Parathyroid adenoma (tissue), 2 donors: ENCODE data around the gene MAS1.

ENCODE experiments used
- H2AFZ ChIP-seq: fragments of 300-600 bp; sonication (generic); one replicate; pipeline ENCODE4 v1.7.0; 2017; ENCODE audit warnings: antibody characterized with exemption, mild to moderate bottlenecking
- H3K27ac ChIP-seq: fragments of 300-600 bp; sonication (generic); one replicate; pipeline ENCODE4 v1.7.0; 2017
- H3K27me3 ChIP-seq: fragments of 300-600 bp; sonication (generic); one replicate; pipeline ENCODE4 v1.7.0; 2017; ENCODE audit warnings: low read length; ENCODE audit not compliant: control insufficient read depth, insufficient read depth
- H3K36me3 ChIP-seq: fragments of 300-600 bp; sonication (generic); one replicate; pipeline ENCODE4 v1.7.0; 2017; ENCODE audit warnings: low read length; ENCODE audit not compliant: control insufficient read depth, insufficient read depth
- H3K4me1 ChIP-seq: fragments of 300-600 bp; sonication (generic); one replicate; pipeline ENCODE4 v1.7.0; 2017; ENCODE audit warnings: control low read depth
- H3K4me2 ChIP-seq: fragments of 300-600 bp; sonication (generic); one replicate; pipeline ENCODE4 v1.7.0; 2017; ENCODE audit warnings: low read length
- H3K4me3 ChIP-seq: fragments of 300-600 bp; sonication (generic); one replicate; pipeline ENCODE4 v1.7.0; 2017; ENCODE audit warnings: low read depth, low read length
- H3K79me2 ChIP-seq: fragments of 300-600 bp; sonication (generic); one replicate; pipeline ENCODE4 v1.7.0; 2017; ENCODE audit warnings: control low read depth
- H3K9ac ChIP-seq: fragments of 300-600 bp; sonication (generic); one replicate; pipeline ENCODE4 v1.7.0; 2017; ENCODE audit warnings: mild to moderate bottlenecking
- H3K9me3 ChIP-seq: fragments of 300-600 bp; sonication (generic); one replicate; pipeline ENCODE4 v1.7.0; 2017; ENCODE audit warnings: low read length; ENCODE audit not compliant: control insufficient read depth
- CTCF ChIP-seq: fragments of 300-600 bp; sonication (generic); IDR thresholded peaks from one replicate; pipeline ENCODE4 v1.7.0; 2017; ENCODE audit warnings: antibody characterized with exemption, mild to moderate bottlenecking
- donor health status: primary hyperparathyroidism.

The MAS1 gene

GRCh38 chr6:159926542-159927203, 35.9 kb downstream of the MAS1 start:
- Histone ChIP-seq H3K4me1 (peaks cover 4% of the 10 kb centered on the region), H3K9ac (no peak overlapping the region), H2AFZ (no peak overlapping the region), H3K36me3 (no peaks in the 10 kb centered on the region), H3K4me3 (no peak overlapping the region), H3K27me3 (no peaks in the 10 kb centered on the region), H3K4me2 (no peak overlapping the region), H3K79me2 (no peaks in the 10 kb centered on the region), H3K9me3 (no peaks in the 10 kb centered on the region), H3K27ac (no peak overlapping the region)
- TF ChIP-seq CTCF, result no peak

- H3K9me3 ChIP-seq, result no peaks in the 10 kb centered on the region
- H3K27ac ChIP-seq, result no peak overlapping the region
- no peaks in the 10 kb centered on the region for H3K27me3 ChIP-seq
- no peak overlapping the region for H3K9ac ChIP-seq
- TF ChIP-seq CTCF, result no peak
- H3K4me1 ChIP-seq, result peaks cover 4% of the 10 kb centered on the region
- H2AFZ ChIP-seq, result peak overlapping the region; percentile 55
- H3K4me2 ChIP-seq, result no peak overlapping the region
- no peaks in the 10 kb centered on the region for H3K36me3 ChIP-seq
- no peak overlapping the region for H3K4me3 ChIP-seq
- no peaks in the 10 kb centered on the region for H3K79me2 ChIP-seq
Observed at GRCh38 chr6:159929819-159930218, 39.0 kb downstream of the MAS1 start.

GRCh38 chr6:159931112-159931511, 40.3 kb downstream of the MAS1 start:
- no peaks in the 10 kb centered on the region for H3K36me3 ChIP-seq
- H3K4me2 ChIP-seq, result no peak overlapping the region
- H2AFZ ChIP-seq, result no peak overlapping the region
- TF ChIP-seq CTCF, result no peak
- no peak overlapping the region for H3K9ac ChIP-seq
- no peak overlapping the region for H3K27ac ChIP-seq
- no peaks in the 10 kb centered on the region for H3K79me2 ChIP-seq
- peaks cover 4% of the 10 kb centered on the region for H3K4me1 ChIP-seq
- no peaks in the 10 kb centered on the region for H3K9me3 ChIP-seq
- H3K4me3 ChIP-seq, result no peak overlapping the region
- no peaks in the 10 kb centered on the region for H3K27me3 ChIP-seq

GRCh38 chr6:159931846-159932245, 41.1 kb downstream of the MAS1 start:
- Histone ChIP-seq H3K36me3 (no peaks in the 10 kb centered on the region), H3K9me3 (no peaks in the 10 kb centered on the region), H3K27me3 (no peaks in the 10 kb centered on the region), H3K27ac (no peak overlapping the region), H3K4me1 (peaks cover 4% of the 10 kb centered on the region), H3K4me2 (no peak overlapping the region), H3K79me2 (no peaks in the 10 kb centered on the region), H2AFZ (no peak overlapping the region), H3K4me3 (no peak overlapping the region), H3K9ac (no peak overlapping the region)
- no peak for TF ChIP-seq CTCF

- peaks cover 4% of the 10 kb centered on the region for H3K4me1 ChIP-seq
- H3K79me2 ChIP-seq, result no peaks in the 10 kb centered on the region
- no peak overlapping the region for H3K4me2 ChIP-seq
- H3K36me3 ChIP-seq, result no peaks in the 10 kb centered on the region
- no peak for TF ChIP-seq CTCF
- no peaks in the 10 kb centered on the region for H3K9me3 ChIP-seq
- no peak overlapping the region for H2AFZ ChIP-seq
- H3K27me3 ChIP-seq, result no peaks in the 10 kb centered on the region
- H3K4me3 ChIP-seq, result no peak overlapping the region
- no peak overlapping the region for H3K9ac ChIP-seq
- no peak overlapping the region for H3K27ac ChIP-seq
Observed at GRCh38 chr6:159933077-159933476, 42.3 kb downstream of the MAS1 start.
